SK-N-SH treated with all-trans-retinoic acid at 6 μM for 48 hours (cell line): ENCODE measurements around the gene NOXO1.

Experiments
- ARNTL ChIP-seq: fragments of 450-650 bp; formaldehyde crosslinking; IDR thresholded peaks from 2 replicates; pipeline ENCODE4 v1.5.0; 2020; ENCODE audit warnings: low read depth, mild to moderate bottlenecking, moderate library complexity, borderline replicate concordance
- CREB5 ChIP-seq: fragments of 250-450 bp; sonication (Bioruptor Pico); IDR thresholded peaks from 2 replicates; pipeline ENCODE4 v1.5.1; 2020; ENCODE audit warnings: low read depth, mild to moderate bottlenecking, moderate library complexity
- CSDC2 ChIP-seq: fragments of 250-450 bp; sonication (Bioruptor Pico); IDR thresholded peaks from 2 replicates; pipeline ENCODE4 v1.5.0; 2020; ENCODE audit warnings: mild to moderate bottlenecking, moderate library complexity
- CSRNP3 ChIP-seq: fragments of 250-450 bp; sonication (Bioruptor Pico); IDR thresholded peaks from 2 replicates; pipeline ENCODE4 v1.5.1; 2021; ENCODE audit warnings: mild to moderate bottlenecking, moderate library complexity
- ISL1 ChIP-seq: fragments of 250-450 bp; sonication (Bioruptor Pico); IDR thresholded peaks from 2 replicates; pipeline ENCODE4 v2.1.2; 2022; ENCODE audit warnings: mild to moderate bottlenecking, moderate library complexity
- OSR1 ChIP-seq: fragments of 250-450 bp; sonication (Bioruptor Pico); IDR thresholded peaks from 2 replicates; pipeline ENCODE4 v1.8.0; 2022; ENCODE audit warnings: moderate library complexity, mild to moderate bottlenecking, inconsistent platforms
- PATZ1 ChIP-seq: fragments of 250-450 bp; sonication (Bioruptor Pico); IDR thresholded peaks from 2 replicates; pipeline ENCODE4 v1.8.0; 2020; ENCODE audit warnings: mild to moderate bottlenecking, moderate library complexity, borderline replicate concordance
- PPARA ChIP-seq: fragments of 250-450 bp; sonication (Bioruptor Pico); IDR thresholded peaks from 2 replicates; pipeline ENCODE4 v1.5.0; 2020; ENCODE audit warnings: mild to moderate bottlenecking, borderline replicate concordance
- RARB ChIP-seq: fragments of 250-450 bp; sonication (Bioruptor Pico); IDR thresholded peaks from 2 replicates; pipeline ENCODE4 v1.8.0; 2021; ENCODE audit warnings: mild to moderate bottlenecking, moderate library complexity
- TOX ChIP-seq: fragments of 250-450 bp; sonication (Bioruptor Pico); IDR thresholded peaks from 2 replicates; pipeline ENCODE4 v1.8.0; 2021; ENCODE audit warnings: mild to moderate bottlenecking, moderate library complexity, borderline replicate concordance
- ZFP3 ChIP-seq: fragments of 250-450 bp; sonication (Bioruptor Pico); IDR thresholded peaks from 2 replicates; pipeline ENCODE4 v1.5.0; 2020; ENCODE audit warnings: mild to moderate bottlenecking, moderate library complexity
- ZFP30 ChIP-seq: fragments of 450-650 bp; formaldehyde crosslinking; IDR thresholded peaks from 2 replicates; pipeline ENCODE4 v1.5.0; 2022; ENCODE audit warnings: mild to moderate bottlenecking, moderate library complexity
- ZNF70 ChIP-seq: fragments of 450-650 bp; formaldehyde crosslinking; IDR thresholded peaks from 2 replicates; pipeline ENCODE4 v1.5.0; 2020; ENCODE audit warnings: mild to moderate bottlenecking, moderate library complexity
- ZNF8 ChIP-seq: fragments of 450-650 bp; formaldehyde crosslinking; IDR thresholded peaks from 2 replicates; pipeline ENCODE4 v1.5.0; 2020; ENCODE audit warnings: mild to moderate bottlenecking, moderate library complexity

- no peak for TF ChIP-seq ARNTL
- no peak for TF ChIP-seq ISL1 (CRISPR knock-in tag)
- TF ChIP-seq CSDC2 (CRISPR knock-in tag) = no peak
- no peak for TF ChIP-seq PATZ1 (CRISPR knock-in tag)
- TF ChIP-seq RARB = no peak
- TF ChIP-seq CSRNP3 (CRISPR knock-in tag) = no peak
- TF ChIP-seq ZNF70 (CRISPR knock-in tag) = no peak
- no peak for TF ChIP-seq ZFP3
- no peak for TF ChIP-seq OSR1 (CRISPR knock-in tag)
- no peak for TF ChIP-seq PPARA
- TF ChIP-seq ZNF8 (CRISPR knock-in tag) = no peak
- no peak for TF ChIP-seq ZFP30 (CRISPR knock-in tag)
- no peak for TF ChIP-seq CREB5 (CRISPR knock-in tag)
- TF ChIP-seq TOX (CRISPR knock-in tag) = no peak
Observed at GRCh38 chr16:2015947-2016208, 34.6 kb upstream of the NOXO1 start.
